Inflammatory macrophage (primary cell): Measurements from ENCODE around the gene DNAJB2.
"Not testable (repeated sequence)": the region's sequence is repeated elsewhere in the genome, so short reads cannot be mapped to it uniquely, and the experiment has no call there.

ENCODE experiments used
- DNase-seq, 2 donors: peaks; one replicate each; pipeline ENCODE4 v3.0.0-alpha.2; 2020 to 2022

DNAJB2 gene

DNA sequence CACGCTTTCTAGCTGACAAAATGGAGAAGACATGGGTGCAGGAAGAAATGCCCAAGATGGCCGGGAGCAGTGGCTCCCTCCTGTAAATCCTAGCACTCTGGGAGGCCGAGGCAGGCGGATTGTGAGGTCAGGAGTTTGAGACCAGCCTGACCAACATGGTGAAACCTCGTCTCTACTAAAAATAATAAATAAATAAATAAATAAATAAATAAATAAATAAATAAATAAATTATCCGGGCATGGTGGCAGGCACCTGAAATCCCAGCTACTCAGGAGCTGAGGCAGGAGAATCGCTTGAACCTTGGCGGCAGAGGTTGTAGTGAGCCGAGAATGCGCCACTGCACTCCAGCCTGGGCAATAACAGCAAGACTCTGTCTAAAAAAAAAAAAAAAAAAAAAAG lies 20.2 kb upstream of the DNAJB2 start:
- DNase-seq: not testable (repeated sequence)

GRCh38 chr2:219261024-219261855 lies 17.9 kb upstream of the DNAJB2 start:
- no peak for DNase-seq

DNA sequence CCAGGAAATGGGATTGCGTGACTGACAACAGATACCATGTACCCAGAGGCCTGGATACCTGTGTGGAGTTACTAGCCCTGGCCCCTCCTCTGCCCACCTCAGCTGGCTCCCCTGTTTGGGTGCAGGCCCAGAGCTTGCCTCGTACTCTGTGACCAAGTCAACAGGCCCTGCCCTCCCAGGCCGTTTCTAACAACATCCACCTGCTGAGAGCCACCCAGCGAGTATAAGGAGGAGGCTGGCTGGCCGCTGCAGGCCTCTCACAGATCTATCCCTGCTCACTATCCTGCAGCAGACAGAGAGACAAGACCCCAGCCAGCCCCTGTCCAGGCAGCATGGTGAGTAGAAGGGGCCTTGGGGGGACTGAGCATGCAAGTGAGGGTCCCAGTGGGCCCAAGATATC lies 12.9 kb upstream of the DNAJB2 start:
- DNase-seq: no peak

DNA sequence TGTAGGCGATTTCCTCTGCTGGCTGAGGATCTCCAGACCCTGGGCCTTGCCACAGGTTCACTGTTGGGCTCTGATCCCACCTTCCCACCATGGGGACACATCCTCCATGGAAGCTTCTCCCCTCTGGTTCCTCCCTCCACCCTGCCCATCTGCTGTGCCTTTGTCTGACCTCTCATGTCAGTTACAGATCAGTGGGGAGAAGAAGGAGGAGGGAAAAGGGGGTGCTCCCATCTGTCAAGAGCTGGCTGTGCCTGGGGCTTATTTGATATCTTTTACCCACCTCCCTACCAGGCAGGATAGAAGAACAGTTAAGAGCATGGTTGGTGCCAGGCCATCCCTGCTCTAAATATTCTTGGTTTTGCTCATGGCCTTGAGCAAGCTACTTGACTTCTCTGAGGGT lies 12.3 kb upstream of the DNAJB2 start:
- DNase-seq: no peak

DNA sequence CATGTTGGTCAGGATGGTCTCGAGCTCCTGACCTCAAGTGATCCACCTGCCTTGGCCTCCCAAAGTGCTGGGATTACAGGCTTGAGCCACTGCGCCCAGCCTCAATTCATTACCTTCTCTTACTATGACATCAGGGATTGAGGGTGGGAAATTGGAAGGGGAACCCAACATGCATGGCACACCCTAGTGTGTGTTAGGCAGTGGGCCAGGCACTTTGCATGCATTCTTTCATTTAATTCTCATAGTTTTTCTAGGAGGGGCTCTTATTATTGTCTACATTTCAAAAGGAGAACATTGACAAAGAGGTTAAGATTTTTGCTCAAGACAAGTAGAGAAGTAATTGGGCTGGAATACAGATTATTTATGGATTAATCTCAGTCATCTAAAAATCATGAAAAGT lies 10.9 kb upstream of the DNAJB2 start:
- no peak for DNase-seq

GRCh38 chr2:219269362-219270054 lies 9.7 kb upstream of the DNAJB2 start:
- no peak for DNase-seq

- no peak for DNase-seq
Measured at GRCh38 chr2:219270055-219270372, 9.2 kb upstream of the DNAJB2 start.

DNA sequence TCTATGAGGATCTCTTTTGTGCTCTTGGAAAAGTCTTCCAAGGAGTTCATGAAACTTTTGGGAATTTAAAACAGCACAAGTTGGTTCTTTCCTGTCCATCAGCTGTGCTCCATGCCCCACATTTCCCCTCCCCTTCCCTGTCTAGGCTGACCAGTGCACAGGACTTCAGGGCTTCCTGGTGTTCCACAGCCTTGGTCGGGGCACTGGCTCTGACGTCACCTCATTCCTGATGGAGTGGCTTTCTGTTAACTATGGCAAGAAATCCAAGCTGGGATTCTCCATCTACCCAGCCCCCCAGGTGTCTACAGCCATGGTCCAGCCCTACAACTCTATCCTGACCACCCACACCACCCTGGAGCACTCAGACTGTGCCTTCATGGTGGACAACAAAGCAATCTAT lies 8.1 kb upstream of the DNAJB2 start:
- no peak for DNase-seq

DNA sequence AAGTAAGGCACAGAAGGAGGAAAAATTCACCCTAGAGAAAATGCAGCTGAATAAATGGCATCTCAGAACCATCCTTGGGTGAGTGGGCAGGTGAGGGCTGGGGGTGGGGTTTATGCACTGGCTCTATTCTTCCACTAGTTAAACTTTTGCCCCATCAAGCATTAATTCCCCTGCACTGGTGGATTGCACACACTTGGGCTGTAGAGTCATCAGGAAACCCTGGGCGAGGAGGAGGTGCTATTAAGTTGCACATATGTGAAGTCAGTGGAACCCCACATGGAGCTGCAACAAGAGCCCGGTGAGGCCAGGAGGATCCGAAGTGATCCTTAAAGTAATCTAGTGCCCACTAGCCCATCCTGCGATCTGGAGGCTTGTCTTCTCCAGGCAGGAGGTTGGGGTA lies 6.8 kb upstream of the DNAJB2 start:
- no peak for DNase-seq

DNA sequence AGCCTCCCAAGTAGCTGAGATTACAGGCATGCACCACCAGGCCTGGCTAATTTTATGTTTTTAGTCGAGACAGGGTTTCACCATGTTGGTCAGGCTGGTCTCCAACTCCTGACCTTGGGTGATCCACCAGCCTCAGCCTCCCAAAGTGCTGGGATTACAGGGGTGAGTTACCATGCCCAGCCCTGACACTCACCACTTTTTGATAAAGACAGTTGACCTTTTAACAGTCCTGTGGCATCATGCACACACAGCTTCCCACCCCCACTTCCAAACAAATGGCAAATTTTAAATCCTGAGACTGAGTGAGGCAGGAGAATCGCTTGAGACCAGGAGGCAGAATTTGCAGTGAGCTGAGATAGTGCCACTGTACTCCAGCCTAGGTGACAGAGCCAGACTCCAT lies 6.2 kb upstream of the DNAJB2 start:
- DNase-seq: peak in 1 of 2 donors; percentile 17

GRCh38 chr2:219273937-219274336 lies 5.2 kb upstream of the DNAJB2 start:
- no peak for DNase-seq

DNA sequence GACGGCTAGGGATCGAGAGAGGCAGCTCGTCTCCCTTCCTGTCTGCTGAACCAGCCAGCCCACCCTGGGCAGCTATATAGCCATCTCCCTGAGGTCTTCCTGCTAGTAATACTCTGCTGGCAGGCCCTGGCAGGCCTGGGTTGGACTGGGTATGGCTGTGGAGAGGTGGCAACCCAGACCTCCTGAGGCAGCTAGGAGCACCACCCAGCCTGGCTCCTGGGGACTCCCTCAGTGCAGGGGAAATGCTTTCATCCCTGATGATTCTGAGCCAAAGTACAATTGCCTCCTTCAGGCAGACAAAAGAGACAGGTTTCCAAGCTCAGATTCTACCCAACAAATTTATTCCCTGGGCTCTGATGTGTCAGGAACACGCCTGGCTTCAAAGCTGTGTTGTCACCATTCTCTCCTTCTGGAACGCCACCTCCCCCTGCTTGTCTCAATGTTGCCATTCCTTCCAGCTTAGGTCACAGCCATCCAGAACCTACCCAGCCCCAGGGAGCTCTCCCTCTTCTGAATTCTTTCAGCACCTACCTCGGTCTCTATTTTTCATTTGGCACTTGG lies 4.7 kb upstream of the DNAJB2 start:
- no peak for DNase-seq

GRCh38 chr2:219277703-219278654 lies 1.2 kb upstream of the DNAJB2 start:
- peak; percentile 63 to 68 for DNase-seq

- no peak for DNase-seq
Measured at GRCh38 chr2:219278655-219279150, 463 bp upstream of the DNAJB2 start.

- no peak for DNase-seq
Measured at GRCh38 chr2:219279916-219280516, 850 bp downstream of the DNAJB2 start.

DNA sequence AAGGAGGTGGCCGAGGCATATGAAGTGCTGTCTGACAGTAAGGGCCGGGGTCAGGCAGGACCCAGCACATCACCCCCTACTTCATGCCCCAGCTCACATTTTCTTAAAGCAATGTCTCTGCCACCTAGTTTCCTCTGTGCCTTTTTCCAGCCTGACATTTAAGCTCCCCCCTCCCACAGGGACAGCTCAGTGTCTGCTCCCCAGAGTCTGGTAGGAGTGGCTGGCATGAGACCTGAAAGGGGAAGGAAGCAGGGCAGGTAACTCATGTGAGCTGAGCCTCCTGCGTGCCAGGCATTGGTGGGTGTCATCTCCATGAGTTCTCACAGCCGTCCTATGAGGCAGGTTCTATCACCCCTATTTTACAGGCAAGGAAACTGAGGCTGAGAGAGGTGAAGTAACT lies 1.5 kb downstream of the DNAJB2 start:
- no peak for DNase-seq

GRCh38 chr2:219281588-219281987 lies 2.4 kb downstream of the DNAJB2 start:
- no peak for DNase-seq

GRCh38 chr2:219282375-219282774 lies 3.2 kb downstream of the DNAJB2 start:
- DNase-seq: no peak

GRCh38 chr2:219282943-219283581 lies 3.9 kb downstream of the DNAJB2 start:
- no peak for DNase-seq

GRCh38 chr2:219284501-219285372 lies 5.6 kb downstream of the DNAJB2 start:
- no peak for DNase-seq

DNA sequence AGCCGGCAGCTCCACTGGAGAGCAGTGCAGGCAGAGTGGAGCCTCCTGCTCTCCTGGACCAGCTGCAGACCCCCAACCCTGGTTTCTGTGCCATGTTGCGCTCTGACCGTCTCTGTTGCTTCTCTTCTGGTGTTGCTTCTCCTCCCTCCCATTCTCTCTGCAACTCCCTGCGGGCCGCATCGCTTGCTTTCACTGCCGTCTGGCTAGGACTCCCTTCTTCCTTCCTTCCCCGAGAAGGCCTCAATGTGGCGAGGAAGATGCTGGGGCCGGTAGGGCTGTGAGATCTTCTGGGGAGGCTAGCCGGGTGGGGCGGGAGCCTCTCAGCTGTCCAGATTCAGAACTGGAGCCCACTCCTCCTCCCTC lies 6.2 kb downstream of the DNAJB2 start:
- no peak for DNase-seq
